Stimulated activated CD4-positive, alpha-beta T cell treated with anti-CD3 and anti-CD28 coated beads, TNF-alpha, amount 100 ng/mL, for 48 hours (primary cell): ENCODE data around the gene USH2A.

Experiments used
- DNase-seq, 3 donors: peaks; one replicate each; pipeline ENCODE4 v3.0.0-alpha.2; 2020; ENCODE audit warnings: low read depth in 3 of 3

USH2A gene

DNA sequence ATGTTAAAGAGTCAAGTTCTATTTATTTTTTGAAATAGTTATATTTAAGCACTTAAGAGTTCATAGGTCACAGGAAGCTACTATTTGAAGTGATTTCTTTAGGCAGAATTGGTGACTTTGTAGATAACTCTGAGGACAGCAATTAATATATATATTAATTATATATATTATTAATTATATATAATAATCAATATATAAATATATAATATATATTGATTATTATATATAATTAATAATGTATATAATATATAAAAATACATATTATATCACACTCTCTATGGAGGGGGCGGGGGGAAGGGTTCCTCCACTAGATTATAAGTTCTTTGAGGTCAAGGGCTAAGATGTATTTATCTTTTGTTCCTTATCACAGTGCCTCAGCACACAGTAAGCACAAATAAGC lies 547.5 kb downstream of the USH2A start:
- no peak for DNase-seq

DNA sequence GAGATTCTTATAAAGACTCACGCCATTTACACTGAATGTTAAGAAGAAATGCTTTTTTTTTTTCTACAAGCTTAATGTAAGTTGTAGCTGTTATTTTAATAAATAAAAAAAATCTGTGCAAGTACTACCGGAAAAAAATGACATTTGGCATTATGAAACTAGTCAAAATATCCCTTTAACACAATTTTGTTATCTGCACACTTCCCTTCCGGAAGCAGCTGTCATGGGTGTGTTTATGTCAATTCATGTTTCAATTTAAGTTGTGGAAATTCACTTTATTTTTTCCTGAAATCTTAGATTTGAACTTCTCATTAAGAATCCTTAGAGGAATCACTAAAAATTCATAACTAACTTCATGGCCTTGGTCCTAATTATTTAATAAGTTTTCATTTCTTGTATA lies 548.0 kb downstream of the USH2A start:
- DNase-seq = no peak

DNA sequence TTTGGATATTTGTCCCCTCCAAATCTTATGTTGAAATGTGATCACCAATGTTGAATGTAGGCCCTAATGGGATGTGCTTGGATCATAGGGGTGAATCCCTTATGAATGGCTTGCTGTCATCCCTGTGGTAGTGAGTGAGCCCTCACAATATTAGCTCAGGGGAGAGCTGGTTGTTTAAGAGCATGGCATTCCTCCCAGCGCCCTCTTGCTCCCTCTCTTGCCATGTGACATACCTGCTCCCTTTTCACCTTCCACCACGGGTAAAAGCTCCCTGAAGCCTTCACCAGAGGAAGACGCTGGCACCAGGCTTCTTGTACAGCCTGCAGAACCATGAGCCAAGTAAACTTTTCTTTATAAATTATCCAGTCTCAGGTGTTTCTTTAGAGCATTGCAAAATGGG lies 550.6 kb downstream of the USH2A start:
- no peak for DNase-seq

DNA sequence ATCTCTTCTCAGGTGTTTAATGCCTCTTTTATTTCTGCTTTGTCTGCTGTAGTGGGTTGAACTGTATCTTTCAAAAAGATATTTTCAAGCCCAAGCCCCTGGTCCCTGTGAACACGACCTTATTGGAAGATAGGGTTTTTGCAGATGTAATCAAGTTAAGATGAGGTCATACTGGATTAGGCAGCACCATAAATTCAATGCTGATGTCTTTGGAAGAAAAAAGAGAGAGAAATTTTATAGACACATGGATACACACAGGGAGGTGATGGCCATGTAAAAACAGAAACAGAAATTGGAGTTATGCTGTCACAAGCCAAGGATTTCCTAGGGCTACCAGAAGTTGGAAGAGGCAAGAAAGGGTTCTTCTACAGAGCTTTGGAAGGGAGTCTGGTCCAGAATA lies 554.7 kb downstream of the USH2A start:
- DNase-seq = no peak

DNA sequence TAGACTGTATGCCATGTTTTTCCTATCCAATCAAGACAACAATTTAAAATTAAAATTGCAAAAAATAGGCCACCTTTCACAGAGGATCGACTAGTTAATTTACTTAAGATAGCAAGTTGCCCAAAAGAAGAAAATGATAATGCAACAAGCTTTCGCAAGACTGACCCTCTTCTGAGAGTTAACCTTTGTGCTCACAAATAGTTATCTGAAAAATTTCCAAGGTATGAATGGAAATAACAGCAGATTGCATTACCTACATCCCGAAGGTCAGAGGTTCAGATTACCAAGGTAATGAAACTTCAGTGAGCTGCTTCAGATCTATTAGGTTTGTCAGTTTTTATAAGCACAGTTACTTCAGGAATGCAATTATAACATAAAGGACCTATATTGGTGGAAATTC lies 558.2 kb downstream of the USH2A start:
- DNase-seq = no peak

DNA sequence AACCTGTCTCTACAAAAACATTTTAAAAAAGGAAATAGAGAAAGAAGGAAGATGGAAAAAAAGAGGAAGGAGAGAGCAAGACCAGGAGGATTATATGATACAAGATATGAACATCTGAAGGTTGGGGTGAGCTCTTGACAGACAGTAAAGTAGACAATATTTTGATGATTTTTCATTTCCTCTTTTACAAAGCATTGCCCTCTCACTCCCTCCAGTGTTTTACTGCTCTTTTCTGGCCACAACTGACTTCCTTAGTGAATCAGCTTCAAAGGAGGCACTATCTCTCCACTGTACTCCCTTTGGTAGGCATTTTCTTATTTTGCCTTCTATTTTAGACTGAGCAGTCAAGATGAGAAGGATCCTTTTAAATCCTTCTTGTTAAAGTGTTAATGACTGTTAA lies 559.5 kb downstream of the USH2A start:
- no peak for DNase-seq

DNA sequence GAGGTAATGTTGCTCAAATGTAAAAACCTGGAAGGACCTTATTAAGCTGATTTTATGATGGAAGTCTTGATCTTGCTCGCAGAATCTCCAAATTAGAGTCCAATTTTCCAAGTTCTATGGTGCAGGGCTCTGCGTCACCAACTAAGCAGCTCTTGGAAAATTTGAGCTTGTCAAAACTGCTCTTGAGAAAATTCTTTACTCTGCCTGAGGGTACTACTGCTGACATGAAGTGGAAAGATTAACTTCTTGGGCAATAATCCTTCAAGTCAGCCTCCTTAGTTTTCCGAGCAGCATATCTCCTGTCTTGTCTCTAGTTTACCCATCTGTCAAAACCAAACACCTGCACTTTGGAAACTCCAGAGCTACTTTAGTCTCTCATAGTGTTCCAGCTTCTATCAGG lies 562.4 kb downstream of the USH2A start:
- DNase-seq = no peak

DNA sequence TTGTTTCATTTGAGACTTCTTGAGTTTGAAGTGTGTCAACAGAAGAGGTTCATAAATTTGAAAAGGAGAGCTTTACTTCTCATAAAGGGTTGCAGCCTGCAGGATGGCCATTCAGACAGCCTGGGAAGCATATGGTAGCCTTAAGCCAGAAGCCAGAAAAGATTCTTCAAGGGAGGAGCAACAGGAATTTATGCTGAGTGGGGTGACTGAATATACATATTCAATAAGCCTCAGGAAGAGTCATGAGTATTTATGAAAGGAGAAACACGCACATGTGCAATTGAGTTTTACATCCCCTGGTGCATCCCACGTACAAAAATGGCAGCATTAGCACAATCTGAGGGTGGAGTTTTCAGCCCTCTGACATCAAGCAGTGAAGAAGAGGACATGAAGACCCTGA lies 565.9 kb downstream of the USH2A start:
- no peak for DNase-seq

DNA sequence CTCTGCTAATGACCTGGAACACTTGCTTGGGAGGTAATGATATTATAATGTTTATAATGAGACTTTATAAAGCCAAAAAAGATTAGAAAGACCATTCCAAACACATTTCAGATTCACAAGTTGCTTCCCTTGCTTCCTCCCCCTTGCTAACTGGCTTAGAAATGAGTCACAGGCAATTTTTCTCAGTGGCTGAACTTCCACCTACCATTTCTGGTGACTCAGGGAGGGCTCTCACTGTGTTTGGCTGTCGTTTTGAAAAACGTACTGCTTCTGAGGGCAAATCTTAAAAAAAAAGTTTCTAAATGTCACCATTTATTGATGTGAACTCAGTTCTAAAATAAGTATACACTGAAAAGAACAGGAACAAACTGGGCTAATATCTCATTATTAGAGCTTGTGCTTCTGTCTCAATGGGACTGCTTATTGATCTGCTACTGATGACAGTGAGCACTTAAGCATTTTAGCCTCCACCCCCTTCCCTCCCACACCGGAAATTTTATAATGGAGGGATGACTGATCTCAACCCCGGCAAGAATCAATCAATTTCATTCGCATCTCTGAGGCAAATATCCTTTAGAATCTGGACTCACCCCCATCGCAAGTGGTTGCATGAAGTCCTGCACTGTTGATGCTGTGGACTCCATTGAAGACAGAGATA lies 577.9 kb downstream of the USH2A start:
- DNase-seq = no peak

DNA sequence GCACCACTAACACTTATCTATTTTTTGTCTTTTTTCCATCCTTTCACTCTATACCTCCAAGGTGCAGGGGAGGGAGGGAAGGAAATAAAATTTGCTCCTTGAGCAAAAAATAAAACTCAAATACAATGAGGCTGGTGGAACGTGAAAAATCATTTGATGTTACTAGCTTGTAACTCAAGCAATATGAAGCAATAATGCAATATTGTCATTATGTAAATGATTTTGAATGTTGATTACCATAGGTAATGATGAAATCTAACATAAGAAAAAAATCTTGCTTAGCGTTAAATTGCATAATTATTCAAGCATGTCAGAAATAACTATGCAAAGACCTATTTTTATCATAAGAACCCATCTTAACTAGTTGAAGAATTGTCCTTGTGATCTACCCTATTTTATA lies 578.5 kb downstream of the USH2A start:
- DNase-seq = no peak

DNA sequence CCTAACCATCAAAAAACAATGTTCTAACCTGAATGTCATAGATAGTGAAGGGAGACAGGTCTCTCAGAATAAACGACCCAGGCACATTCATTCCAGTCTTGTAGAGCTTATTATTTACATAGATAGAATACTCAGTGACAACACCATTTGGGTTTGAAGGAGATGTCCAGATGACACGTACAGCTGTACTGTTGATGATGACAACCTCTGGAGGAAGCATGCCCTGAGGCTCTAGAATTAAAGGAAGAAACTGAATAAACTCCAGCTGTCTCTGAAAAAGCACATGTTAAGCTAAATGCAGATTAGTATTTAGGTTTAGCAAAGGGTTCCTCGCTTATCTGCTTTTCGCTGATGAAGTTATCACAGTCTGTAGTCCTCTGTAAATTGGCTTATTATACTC lies 579.0 kb downstream of the USH2A start:
- no peak for DNase-seq

DNA sequence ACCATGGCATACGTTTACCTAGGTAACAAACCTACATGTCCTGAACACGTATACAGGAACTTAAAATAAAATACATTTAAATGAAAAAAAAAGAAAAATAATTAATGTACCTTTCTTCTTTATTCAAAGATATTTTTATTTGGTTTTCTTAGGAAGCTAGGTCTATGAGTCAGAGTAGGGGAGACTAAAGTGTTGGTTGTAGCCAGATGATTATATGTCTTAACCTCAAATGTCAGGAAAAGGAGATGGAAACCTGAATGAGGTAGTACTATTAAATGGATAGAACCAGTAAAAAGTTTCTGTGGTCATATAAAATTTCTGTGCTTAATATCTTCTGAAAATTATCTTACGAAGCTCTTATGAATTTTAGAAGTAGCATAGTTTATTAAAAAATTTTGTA lies 580.3 kb downstream of the USH2A start:
- no peak for DNase-seq

DNA sequence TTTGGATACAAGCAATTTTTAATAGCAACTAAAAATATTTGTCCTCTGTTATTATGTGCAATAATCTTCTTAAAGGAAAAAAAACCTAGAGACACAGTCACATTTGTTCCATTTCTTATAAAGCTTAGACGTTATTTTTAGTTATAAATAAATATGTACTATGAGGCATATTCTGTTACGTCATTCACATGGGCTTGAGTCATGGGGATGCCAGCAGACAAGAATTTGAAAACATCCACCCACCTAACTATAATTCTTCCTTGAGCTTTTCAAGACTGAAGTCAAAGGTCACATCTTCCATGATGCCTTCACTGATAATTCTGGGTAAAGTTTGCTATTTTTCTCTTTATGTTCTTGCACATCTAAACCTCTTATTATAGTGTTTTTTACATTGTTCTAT lies 587.3 kb downstream of the USH2A start:
- DNase-seq = no peak

DNA sequence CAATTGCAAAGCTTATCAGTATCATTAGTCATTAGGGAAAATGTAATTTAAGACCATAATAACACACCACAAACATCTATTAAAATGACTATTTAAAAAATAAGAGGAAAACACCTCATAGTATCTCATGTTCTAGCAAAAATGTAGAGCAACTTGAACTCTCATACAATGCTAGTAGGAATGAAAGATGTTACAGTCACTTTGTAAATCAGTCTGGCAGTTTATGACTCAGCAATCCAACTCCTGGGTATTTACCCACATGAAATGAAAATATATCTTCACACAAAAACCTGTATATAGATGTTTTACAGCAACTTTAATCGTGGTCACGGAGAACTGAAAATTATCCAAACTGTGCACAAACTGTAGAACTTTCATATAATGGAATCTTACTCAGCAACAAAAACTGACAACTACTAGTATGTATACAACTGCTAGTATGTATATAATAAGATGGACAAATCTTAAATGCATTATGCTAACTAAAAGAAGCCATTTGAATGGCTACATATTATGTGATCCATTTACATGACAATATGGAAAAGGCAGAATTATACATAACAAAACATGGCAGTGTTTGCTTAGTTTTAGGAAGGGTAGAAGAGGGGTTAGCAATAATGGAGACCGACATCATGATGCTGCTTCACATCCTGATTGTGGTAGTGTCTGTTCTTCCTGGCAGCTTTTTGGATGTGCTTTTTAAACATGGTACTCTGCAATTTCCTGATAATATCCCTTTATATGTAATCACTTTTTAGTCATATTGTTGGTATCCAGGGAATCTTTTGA lies 589.1 kb downstream of the USH2A start:
- DNase-seq = no peak

DNA sequence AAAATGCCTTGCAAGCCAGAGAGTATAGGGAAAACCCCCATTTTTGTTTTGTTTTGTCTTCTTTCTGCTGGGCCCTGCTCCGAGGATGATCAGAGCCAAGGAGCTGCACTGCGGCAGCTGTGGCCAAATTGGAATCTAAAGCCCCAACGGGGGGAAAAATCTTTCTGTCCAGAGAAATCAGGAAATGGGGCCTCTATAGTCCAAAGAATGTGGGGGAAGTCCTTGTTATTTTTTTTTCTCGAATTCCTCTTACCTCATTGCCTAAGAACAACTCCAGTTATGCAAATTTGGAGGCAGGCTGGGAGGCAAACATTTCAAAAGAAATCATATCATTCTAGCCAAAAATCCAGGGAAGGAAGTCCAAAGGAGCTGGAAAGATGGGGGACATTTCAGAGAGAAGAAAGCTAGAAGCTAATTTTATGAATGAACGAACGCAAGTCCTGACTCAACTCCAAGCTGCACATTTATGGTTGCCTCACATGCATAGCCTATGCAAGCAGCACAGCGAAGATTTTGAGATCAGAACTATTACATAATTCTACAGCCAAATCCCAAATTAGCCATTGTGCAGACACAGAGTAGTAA lies 592.9 kb downstream of the USH2A start:
- DNase-seq = no peak

DNA sequence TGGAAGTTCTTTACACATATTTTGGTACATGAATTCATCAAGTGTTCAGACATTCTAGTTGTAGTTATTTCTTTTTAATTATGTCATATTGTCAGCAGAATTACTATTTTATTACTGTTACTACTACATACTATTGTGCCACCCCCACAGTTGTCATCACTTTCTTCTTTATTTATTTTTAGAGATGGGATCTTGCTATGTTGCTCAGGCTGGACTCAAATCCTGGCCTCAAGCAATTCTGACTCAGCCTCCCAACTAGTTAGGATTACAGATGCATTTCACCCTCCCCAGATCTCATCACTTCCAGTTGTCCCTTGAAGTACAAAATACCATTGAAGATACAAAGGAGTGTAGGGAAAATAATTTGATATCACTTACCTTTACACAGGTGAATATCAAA lies 598.2 kb downstream of the USH2A start:
- DNase-seq = no peak

DNA sequence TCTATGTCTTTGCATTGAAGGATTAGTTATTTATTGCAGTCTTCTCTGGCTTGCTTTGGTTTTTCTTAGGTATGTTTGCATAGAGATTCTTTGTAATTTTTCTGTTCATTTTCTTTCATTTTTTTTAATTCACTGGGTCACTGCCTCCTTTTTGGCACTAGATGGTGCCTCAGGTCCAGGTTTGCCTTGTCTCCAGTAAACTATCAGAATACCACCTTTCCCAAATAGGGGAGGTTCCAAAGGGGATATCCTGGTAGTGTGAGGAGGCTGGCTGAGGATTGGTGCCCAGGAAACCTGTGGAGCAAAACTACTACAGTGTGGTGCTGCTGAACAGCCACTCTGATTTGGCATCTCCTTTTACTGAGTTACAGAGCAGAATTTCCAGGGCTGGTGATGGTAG lies 599.0 kb downstream of the USH2A start:
- DNase-seq = no peak

DNA sequence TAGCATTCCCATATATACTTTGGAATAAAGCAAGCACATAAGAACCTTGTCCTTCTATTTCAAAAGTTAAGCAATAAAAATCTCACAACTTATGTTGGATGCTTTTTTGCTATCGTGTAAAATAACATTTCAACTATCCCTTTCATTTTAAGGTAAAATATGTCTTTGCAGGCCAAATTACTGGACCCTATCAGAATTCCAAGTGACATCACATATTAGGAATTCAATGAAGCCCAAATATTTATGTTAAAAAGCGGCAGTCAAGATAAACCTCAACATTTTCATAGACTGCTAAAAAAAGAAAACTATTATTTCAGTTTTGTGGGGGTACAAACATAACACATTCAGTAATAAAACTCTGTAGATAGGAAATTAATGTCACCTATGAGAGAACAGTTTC lies 604.1 kb downstream of the USH2A start:
- DNase-seq = no peak

DNA sequence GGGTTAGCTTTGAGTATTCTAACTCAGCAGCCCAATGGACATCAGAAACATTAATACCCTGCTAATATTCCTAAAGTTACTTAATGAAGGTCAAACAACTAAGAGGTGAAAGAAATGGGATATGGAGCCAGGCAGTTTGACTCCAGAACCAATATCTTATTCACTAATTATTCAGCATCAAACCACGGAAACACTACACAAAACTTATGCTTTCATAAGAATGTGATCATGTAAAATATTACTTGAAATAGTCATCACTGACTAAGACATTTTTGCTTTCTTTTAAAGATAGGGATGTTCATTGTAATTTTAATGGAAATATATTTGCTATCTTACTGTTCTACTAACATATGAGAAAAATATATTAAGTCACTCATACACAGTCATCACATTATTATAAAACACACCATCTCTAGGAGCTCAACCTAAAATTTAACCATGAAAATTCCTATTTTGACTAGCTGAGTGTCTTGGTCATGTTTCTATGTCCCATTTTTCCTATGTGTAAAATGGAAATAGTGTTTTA lies 615.3 kb downstream of the USH2A start:
- DNase-seq = no peak

DNA sequence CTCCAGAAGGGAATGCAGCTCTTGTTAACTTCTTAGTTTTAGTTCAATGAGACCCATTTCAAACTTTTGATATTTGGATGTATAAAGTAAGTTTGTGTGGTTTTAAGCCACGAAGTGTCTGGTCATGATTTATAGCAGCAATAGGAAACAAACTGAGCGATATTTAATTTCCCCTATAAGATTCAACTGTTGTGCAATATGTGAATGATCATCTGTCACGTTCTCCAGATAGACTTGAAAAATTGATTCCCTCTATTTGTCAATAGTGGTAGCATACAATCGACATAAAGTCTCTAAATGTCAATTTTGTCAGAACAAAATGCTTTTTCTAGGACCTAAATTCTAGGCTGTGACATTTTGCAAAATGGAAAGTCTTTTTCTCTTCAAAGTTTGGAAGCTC lies 616.0 kb downstream of the USH2A start:
- DNase-seq = no peak

DNA sequence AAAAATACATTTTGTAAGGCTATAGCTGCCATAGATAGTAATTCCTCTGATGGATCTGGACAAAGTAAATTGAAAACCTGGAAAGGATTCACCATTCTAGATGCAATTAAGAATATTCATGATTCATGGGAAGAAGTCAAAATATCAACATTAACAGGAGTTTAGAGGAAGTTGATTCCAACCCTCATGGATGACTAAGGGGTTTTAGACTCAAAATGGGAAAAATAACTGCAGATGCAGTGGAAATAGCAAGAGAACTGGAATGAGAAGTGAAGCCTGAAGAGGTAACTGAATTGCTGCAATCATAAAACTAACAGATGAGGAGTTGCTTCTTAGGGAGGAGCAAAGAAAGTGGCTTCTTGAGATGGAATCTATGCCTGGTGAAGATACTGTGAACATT lies 625.4 kb downstream of the USH2A start:
- no peak for DNase-seq

DNA sequence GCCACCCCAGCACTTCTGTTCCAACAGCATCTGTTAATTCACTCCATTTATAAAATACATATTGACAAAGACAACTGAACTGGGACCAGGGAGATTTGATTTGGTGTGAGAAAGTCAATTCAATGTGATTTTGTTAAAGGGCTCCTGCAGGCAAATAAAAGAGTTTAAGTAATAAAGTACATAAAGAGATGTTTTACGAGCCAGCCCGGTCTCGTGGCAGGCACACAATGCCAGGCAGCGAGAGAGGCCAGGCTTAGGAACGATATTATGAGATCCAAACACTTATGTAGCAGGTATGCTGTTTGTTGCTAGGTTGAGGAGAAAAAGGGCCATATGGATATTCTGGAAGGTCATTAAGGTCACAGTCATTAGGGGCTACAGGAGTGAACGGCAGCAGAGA lies 629.1 kb downstream of the USH2A start:
- DNase-seq = no peak

DNA sequence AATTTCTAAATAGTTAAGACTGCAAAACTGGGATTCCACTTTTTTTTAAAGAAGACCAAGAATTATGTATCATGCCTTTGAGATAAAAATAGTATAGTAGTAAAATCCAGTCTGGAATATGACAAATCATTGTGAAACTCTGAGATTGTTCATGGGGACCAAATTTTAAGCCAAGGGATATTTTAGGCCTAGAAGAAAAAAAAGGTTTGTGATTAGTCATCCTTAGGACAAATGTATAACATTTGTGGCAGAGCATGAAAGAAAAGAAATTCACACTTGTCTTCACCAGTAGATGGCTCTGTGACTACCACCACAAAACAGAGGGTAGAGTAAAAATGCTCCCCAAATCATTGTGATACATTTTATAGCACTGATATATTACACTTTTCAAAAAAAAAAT lies 630.1 kb downstream of the USH2A start:
- DNase-seq = no peak
